Neural progenitor cell (in vitro differentiated cells): ENCODE data around the gene PYM1. TPM values are rescaled to one million over a fixed set of nuclear protein-coding genes. Genes with fewer than 3 reads are reported as not detected.

Experiments used
- DNase-seq: peaks from one replicate; pipeline ENCODE4 v3.0.0-alpha.2; 2016; ENCODE audit warnings: low spot score
- H2AFZ ChIP-seq: fragments of 200-600 bp; sonication (generic); replicated peaks from 2 replicates; pipeline ENCODE4 v1.6.1; 2016; ENCODE audit warnings: antibody characterized with exemption
- H3F3A ChIP-seq: fragments of 200-600 bp; sonication (generic); 2 replicates; pipeline ENCODE4 v1.6.1; 2016; ENCODE audit warnings: antibody characterized with exemption, low read depth
- H3K27ac ChIP-seq: fragments of 200-600 bp; sonication (generic); 2 replicates; pipeline ENCODE4 v1.5.1; 2016; ENCODE audit warnings: mild to moderate bottlenecking
- H3K27me3 ChIP-seq: fragments of 200-600 bp; sonication (generic); 2 replicates; pipeline ENCODE4 v1.6.1; 2016; ENCODE audit warnings: mild to moderate bottlenecking, moderate library complexity
- H3K36me3 ChIP-seq: fragments of 200-600 bp; sonication (generic); 2 replicates; pipeline ENCODE4 v1.5.1; 2016
- H3K4me1 ChIP-seq: fragments of 200-600 bp; sonication (generic); 2 replicates; pipeline ENCODE4 v1.6.1; 2016; ENCODE audit warnings: mixed run types
- H3K4me2 ChIP-seq: fragments of 200-600 bp; sonication (generic); 2 replicates; pipeline ENCODE4 v1.6.1; 2016
- H3K4me3 ChIP-seq: fragments of 200-600 bp; sonication (generic); 2 replicates; pipeline ENCODE4 v1.5.1; 2016
- H3K79me2 ChIP-seq: fragments of 200-600 bp; sonication (generic); 2 replicates; pipeline ENCODE4 v1.6.1; 2016; ENCODE audit warnings: low read depth
- H3K9ac ChIP-seq: fragments of 200-600 bp; sonication (generic); 2 replicates; pipeline ENCODE4 v1.6.1; 2016
- H3K9me3 ChIP-seq: fragments of 200-600 bp; sonication (generic); 2 replicates; pipeline ENCODE4 v1.5.1; 2016; ENCODE audit warnings: low read depth
- H4K20me1 ChIP-seq: fragments of 200-600 bp; sonication (generic); 2 replicates; pipeline ENCODE4 v1.6.1; 2016; ENCODE audit warnings: low read depth
- H3K27ac Mint-ChIP-seq: 3 replicates; pipeline ENCODE4 v1.8.0; 2021; ENCODE audit warnings: mixed read lengths
- H3K27me3 Mint-ChIP-seq: 2 replicates; pipeline ENCODE4 v1.8.0; 2022; ENCODE audit warnings: low read depth, mild to moderate bottlenecking, inconsistent platforms, moderate library complexity, mixed read lengths; ENCODE audit not compliant: insufficient read depth
- H3K36me3 Mint-ChIP-seq: 3 replicates; pipeline ENCODE4 v1.8.0; 2021; ENCODE audit warnings: mixed read lengths
- H3K4me1 Mint-ChIP-seq: 3 replicates; pipeline ENCODE4 v1.8.0; 2021; ENCODE audit warnings: mixed read lengths
- H3K4me3 Mint-ChIP-seq: 3 replicates; pipeline ENCODE4 v1.8.0; 2021; ENCODE audit warnings: mild to moderate bottlenecking, moderate library complexity, mixed read lengths
- H3K9me3 Mint-ChIP-seq: 3 replicates; pipeline ENCODE4 v1.8.0; 2020; ENCODE audit warnings: mixed read lengths
- EZH2 ChIP-seq: fragments of 200-600 bp; sonication (generic); IDR thresholded peaks from 2 replicates; pipeline ENCODE4 v1.6.1; 2017; ENCODE audit warnings: antibody characterized with exemption, mild to moderate bottlenecking, moderate library complexity
- EZH2phosphoT487 ChIP-seq: fragments of 200-600 bp; sonication (generic); IDR thresholded peaks from 2 replicates; pipeline ENCODE4 v1.6.1; 2017; ENCODE audit warnings: antibody characterized with exemption
- total RNA-seq: library from RNA; depleted of rRNA; stranded (reverse); fragments of >200 nt; gene quantifications from 2 replicates; pipeline ENCODE4 v1.2.3, GENCODE V29; 2015; ENCODE audit warnings: low replicate concordance
- TF ChIP-seq, protein P1 (sequence below): fragments of 200-600 bp; sonication (generic); IDR thresholded peaks from 2 replicates; pipeline ENCODE4 v1.5.1; 2017; ENCODE audit warnings: antibody characterized with exemption, mild to moderate bottlenecking

The PYM1 gene
- total RNA-seq, 1 donor from 2014 or later: 44.6 TPM

DNA sequence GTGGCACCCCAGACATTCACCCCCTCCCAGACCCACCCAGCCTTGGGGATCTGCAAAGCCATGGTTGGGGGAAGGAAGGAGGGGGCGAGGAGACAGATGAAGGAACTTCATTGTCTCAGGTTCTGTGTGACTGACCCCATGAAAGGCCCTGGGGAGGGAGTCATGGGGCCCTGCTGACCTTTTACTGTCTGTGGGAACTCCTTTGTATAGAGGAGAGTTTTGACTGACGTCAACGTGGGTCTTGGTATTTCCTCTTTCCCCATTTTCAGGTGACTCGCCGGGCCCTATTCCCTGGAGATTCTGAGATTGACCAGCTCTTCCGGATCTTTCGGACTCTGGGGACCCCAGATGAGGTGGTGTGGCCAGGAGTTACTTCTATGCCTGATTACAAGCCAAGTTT, 43.1 kb upstream of the PYM1 start:
- H3K9ac ChIP-seq: no peak overlapping the region
- no peak for TF ChIP-seq EZH2
- no peak for TF ChIP-seq EZH2phosphoT487
- TF ChIP-seq, protein P1, sequence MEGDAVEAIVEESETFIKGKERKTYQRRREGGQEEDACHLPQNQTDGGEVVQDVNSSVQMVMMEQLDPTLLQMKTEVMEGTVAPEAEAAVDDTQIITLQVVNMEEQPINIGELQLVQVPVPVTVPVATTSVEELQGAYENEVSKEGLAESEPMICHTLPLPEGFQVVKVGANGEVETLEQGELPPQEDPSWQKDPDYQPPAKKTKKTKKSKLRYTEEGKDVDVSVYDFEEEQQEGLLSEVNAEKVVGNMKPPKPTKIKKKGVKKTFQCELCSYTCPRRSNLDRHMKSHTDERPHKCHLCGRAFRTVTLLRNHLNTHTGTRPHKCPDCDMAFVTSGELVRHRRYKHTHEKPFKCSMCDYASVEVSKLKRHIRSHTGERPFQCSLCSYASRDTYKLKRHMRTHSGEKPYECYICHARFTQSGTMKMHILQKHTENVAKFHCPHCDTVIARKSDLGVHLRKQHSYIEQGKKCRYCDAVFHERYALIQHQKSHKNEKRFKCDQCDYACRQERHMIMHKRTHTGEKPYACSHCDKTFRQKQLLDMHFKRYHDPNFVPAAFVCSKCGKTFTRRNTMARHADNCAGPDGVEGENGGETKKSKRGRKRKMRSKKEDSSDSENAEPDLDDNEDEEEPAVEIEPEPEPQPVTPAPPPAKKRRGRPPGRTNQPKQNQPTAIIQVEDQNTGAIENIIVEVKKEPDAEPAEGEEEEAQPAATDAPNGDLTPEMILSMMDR: no peak
- Mint-ChIP-seq H3K4me3 (peak overlapping the region; percentile 12), H3K27ac (peak overlapping the region; percentile 36), H3K27me3 (peaks cover 2% of the 10 kb centered on the region), H3K4me1 (peaks cover 31% of the 10 kb centered on the region), H3K36me3 (peaks cover 11% of the 10 kb centered on the region), H3K9me3 (no peaks in the 10 kb centered on the region)
- H3K27me3 ChIP-seq: no peaks in the 10 kb centered on the region
- peaks cover 41% of the 10 kb centered on the region for H3K79me2 ChIP-seq
- H3K36me3 ChIP-seq: no peaks in the 10 kb centered on the region
- H3K4me2 ChIP-seq: no peak overlapping the region
- peaks cover 10% of the 10 kb centered on the region for H4K20me1 ChIP-seq
- no peak overlapping the region for H3K4me3 ChIP-seq
- DNase-seq: no peak
- H3F3A ChIP-seq: peaks cover 40% of the 10 kb centered on the region
- peaks cover 9% of the 10 kb centered on the region for H3K4me1 ChIP-seq
- no peaks in the 10 kb centered on the region for H3K9me3 ChIP-seq
- H3K27ac ChIP-seq: no peak overlapping the region
- H2AFZ ChIP-seq: no peak overlapping the region

DNA sequence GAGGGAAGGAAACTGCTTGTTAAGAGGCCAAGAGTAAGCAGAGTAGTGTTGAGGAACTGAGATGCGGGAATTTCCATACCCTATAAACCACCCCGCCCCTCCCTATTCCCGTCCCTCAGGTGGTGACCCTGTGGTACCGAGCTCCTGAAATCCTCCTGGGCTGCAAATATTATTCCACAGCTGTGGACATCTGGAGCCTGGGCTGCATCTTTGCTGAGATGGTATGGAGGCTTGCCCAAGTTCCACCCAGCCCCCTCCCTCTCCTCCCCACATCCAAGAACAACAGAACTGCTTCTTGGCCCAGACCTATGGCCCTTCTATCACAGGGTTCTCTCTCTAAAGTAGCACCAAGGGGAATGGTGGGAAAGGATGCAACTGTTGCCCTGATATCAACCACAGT, 41.7 kb upstream of the PYM1 start:
- DNase-seq: no peak
- no peaks in the 10 kb centered on the region for H3K27me3 ChIP-seq
- H4K20me1 ChIP-seq: peaks cover 10% of the 10 kb centered on the region
- peaks cover 39% of the 10 kb centered on the region for H3F3A ChIP-seq
- H3K36me3 ChIP-seq: no peaks in the 10 kb centered on the region
- H3K9me3 ChIP-seq: no peaks in the 10 kb centered on the region
- no peak overlapping the region for H3K4me2 ChIP-seq
- TF ChIP-seq EZH2phosphoT487: no peak
- TF ChIP-seq, protein P1: no peak
- no peak for TF ChIP-seq EZH2
- no peak overlapping the region for H3K4me3 ChIP-seq
- H3K27ac ChIP-seq: no peak overlapping the region
- no peaks in the 10 kb centered on the region for H3K9me3 Mint-ChIP-seq
- H3K9ac ChIP-seq: no peak overlapping the region
- peaks cover 3% of the 10 kb centered on the region for H3K4me1 ChIP-seq
- peaks cover 40% of the 10 kb centered on the region for H3K79me2 ChIP-seq
- H3K27ac Mint-ChIP-seq: no peak overlapping the region
- H2AFZ ChIP-seq: no peak overlapping the region
- peaks cover 34% of the 10 kb centered on the region for H3K4me1 Mint-ChIP-seq
- H3K27me3 Mint-ChIP-seq: peaks cover 7% of the 10 kb centered on the region
- H3K36me3 Mint-ChIP-seq: peaks cover 8% of the 10 kb centered on the region
- peak overlapping the region; percentile 51 for H3K4me3 Mint-ChIP-seq

DNA sequence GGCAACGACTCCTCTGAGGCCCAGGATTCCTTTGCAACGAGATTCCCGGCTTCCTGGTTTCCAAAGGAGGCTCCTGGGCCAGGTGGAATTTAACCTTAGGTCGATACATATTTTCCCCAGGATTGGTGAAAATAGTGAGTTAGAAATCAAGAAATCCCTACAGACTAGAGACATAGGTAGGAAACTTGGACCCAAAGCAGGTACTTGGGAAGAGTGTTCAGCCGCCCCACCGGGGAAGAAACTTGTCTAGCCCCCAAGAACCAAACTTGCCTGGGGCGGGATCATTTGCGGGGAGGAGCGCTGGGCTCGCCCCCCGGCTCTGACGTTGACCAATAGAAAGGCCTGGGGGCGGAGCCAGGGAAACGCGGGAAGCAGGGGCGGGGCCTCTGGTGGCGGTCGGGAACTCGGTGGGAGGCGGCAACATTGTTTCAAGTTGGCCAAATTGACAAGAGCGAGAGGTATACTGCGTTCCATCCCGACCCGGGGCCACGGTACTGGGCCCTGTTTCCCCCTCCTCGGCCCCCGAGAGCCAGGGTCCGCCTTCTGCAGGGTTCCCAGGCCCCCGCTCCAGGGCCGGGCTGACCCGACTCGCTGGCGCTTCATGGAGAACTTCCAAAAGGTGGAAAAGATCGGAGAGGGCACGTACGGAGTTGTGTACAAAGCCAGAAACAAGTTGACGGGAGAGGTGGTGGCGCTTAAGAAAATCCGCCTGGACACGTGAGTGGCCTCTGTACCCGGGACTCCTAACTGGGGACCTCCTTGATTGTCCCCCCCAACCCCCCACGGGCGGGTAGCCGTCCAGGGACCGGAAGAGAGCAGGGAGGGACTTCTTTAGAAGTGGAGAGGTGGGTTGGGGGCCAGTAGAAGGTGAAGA, 39.0 kb upstream of the PYM1 start, which contains the start of gene CDK2:
Gene CDK2, plus strand, starts transcription at position 423 of the 874 bp plus-strand sequence. Its CDS starts 179 bp downstream, at position 602.
- H3K9me3 Mint-ChIP-seq: no peaks in the 10 kb centered on the region
- H4K20me1 ChIP-seq: peaks cover 10% of the 10 kb centered on the region
- H3K9ac ChIP-seq: peak within 1 kb of the TSS; percentile 73
- peak within 1 kb of the TSS; percentile 99 for H3K4me3 Mint-ChIP-seq
- peaks cover 31% of the 10 kb centered on the region for H3K4me1 Mint-ChIP-seq
- no peaks in the 10 kb centered on the region for H3K36me3 ChIP-seq
- peaks cover 57% of the 10 kb centered on the region for H3K79me2 ChIP-seq
- peak within 1 kb of the TSS; percentile 93 for H2AFZ ChIP-seq
- peak within 1 kb of the TSS; percentile 90 for H3K27ac Mint-ChIP-seq
- H3K9me3 ChIP-seq: no peaks in the 10 kb centered on the region
- peaks cover 7% of the 10 kb centered on the region for H3K27me3 Mint-ChIP-seq
- peaks cover 17% of the 10 kb centered on the region for H3F3A ChIP-seq
- peak within 1 kb of the TSS; percentile 91 for H3K4me3 ChIP-seq
- peaks cover 8% of the 10 kb centered on the region for H3K36me3 Mint-ChIP-seq
- DNase-seq: peak; percentile 95
- peak within 1 kb of the TSS; percentile 88 for H3K4me2 ChIP-seq
- TF ChIP-seq, protein P1: no peak
- TF ChIP-seq EZH2 (no peak), EZH2phosphoT487 (no peak)
- peaks cover 3% of the 10 kb centered on the region for H3K4me1 ChIP-seq
- peak within 1 kb of the TSS; percentile 86 for H3K27ac ChIP-seq
- H3K27me3 ChIP-seq: no peaks in the 10 kb centered on the region
